ENCODE data around the gene TFPI2.

GRCh38 chr7:93914581-93915066 is 24.1 kb upstream of the TFPI2 start:
- TF ChIP-seq CTCF (IDR thresholded peaks at IDR 0.05) (no peak), ZFX (IDR thresholded peaks at IDR 0.05; ENCODE audit: borderline replicate concordance) (no peak)
